Measurements from ENCODE around the gene KHK. TPM values are rescaled to one million over a fixed set of nuclear protein-coding genes. Genes with fewer than 3 reads are reported as not detected.

KHK gene
- total and polyA plus RNA-seq, 2 of the 8 experiments (the other 6 are each of a cell fraction or from before 2014, with no cell fraction given), result 11.0 to 17.7 TPM

GRCh38 chr2:27097341-27097740, 10.8 kb downstream of the KHK start:
- Histone ChIP-seq H4K20me1 (replicated peaks in 1 of 2; ENCODE audit: control insufficient read depth in 1 of 2, insufficient read depth in 2 of 2, low read length in 2 of 2) (peaks cover 0 to 3% of the 10 kb centered on the region in 2 experiments), H2BK120ac (replicated peaks; ENCODE audit: low read depth, low read length) (no peak overlapping the region), H3K79me2 (ENCODE audit: control insufficient read depth in 1 of 2, insufficient read depth in 2 of 2, low read length in 2 of 2) (no peaks in the 10 kb centered on the region), H3K27ac (ENCODE audit: low read depth, low read length) (no peak overlapping the region), H3K18ac (ENCODE audit: extremely low read depth, low read length) (no peak overlapping the region), H2BK20ac (ENCODE audit: low read length) (no peak overlapping the region), H2BK15ac (ENCODE audit: low read length) (no peak overlapping the region), H3K4me3 (ENCODE audit: extremely low read depth in 1 of 4, insufficient read depth in 2 of 4, low read depth in 3 of 4, low read length in 4 of 4) (no peak overlapping the region), H3K4ac (replicated peaks; ENCODE audit: insufficient read length, low read depth, low read length) (no peak overlapping the region), H3K9me3 (ENCODE audit: insufficient read depth in 2 of 2, low read depth in 1 of 2, low read length in 1 of 2) (no peaks in the 10 kb centered on the region), H2AFZ (ENCODE audit: low read length) (no peak overlapping the region), H3K4me1 (replicated peaks in 1 of 4; ENCODE audit: control insufficient read depth in 3 of 4, insufficient read depth in 4 of 4, low read length in 3 of 4) (peaks cover 0 to 2% (median under 1%) of the 10 kb centered on the region in 4 experiments; a peak in 2 of 7 replicates), H3K9ac (replicated peaks in 1 of 4; ENCODE audit: extremely low read depth in 1 of 4, low read depth in 3 of 4, low read length in 3 of 4) (no peak overlapping the region), H3K14ac (ENCODE audit: insufficient read length) (no peak overlapping the region), H2AK5ac (ENCODE audit: low read depth, low read length) (no peak overlapping the region), H4K5ac (ENCODE audit: insufficient read length, low read depth, low read length) (no peak overlapping the region), H2BK5ac (ENCODE audit: low read depth, low read length) (no peak overlapping the region), H3K79me1 (ENCODE audit: low read depth, low read length) (no peaks in the 10 kb centered on the region; the same call in 1 of the 2 replicates), H3K23ac (ENCODE audit: insufficient read length) (no peak overlapping the region), H3K23me2 (ENCODE audit: low read depth, low read length) (no peaks in the 10 kb centered on the region), H3K27me3 (replicated peaks in 1 of 4; ENCODE audit: control insufficient read depth in 3 of 4, extremely low read depth in 1 of 4, insufficient read depth in 3 of 4, low read length in 3 of 4) (no peaks in the 10 kb centered on the region), H3K56ac (replicated peaks; ENCODE audit: insufficient read length, low read depth, low read length) (no peak overlapping the region), H2BK12ac (ENCODE audit: low read depth, low read length) (no peak overlapping the region), H4K8ac (ENCODE audit: extremely low read depth, insufficient read depth, low read length) (no peak overlapping the region), H4K91ac (replicated peaks; ENCODE audit: insufficient read length, low read length) (no peak overlapping the region), H3K4me2 (ENCODE audit: insufficient read depth in 1 of 2, low read depth in 2 of 2, low read length in 2 of 2) (no peak overlapping the region), H3K36me3 (ENCODE audit: control insufficient read depth in 2 of 4, insufficient read depth in 4 of 4, low read length in 3 of 4) (no peaks in the 10 kb centered on the region)
- 87% methylated on average over 14 of the region's 14 CpGs; no CpG with 5 or more reads in 1 of the 2 experiments for WGBS, 2 experiments (ENCODE audit: extremely low coverage in 1 of 2, insufficient coverage in 1 of 2, insufficient read length in 1 of 2, insufficient replicate concordance in 2 of 2, low coverage in 1 of 2, low lambda C conversion rate in 2 of 2, missing lambda C conversion rate in 1 of 2)
- DNase-seq (ENCODE audit: low read depth in 1 of 2, low spot score in 2 of 2) (no peak), FAIRE-seq (no peak)
- ChIA-PET POLR2A (ENCODE audit: partially characterized antibody) (interaction anchor here (0.8 to 3.4 kb wide), 8 partner anchors 10 to 137 kb away, joined by 3 to 10 read pairs (median 4); partner anchors contain the start of genes ABHD1, KHK and PREB), CTCF (ENCODE audit: partially characterized antibody) (interaction anchor here (0.6 to 12.7 kb wide), 23 partner anchors 8 to 206 kb away, joined by 3 to 120 read pairs (median 5); partner anchors contain the start of genes KHK, PREB, SLC30A3 and TMEM214)
- no peak for TF ChIP-seq E2F6 (IDR thresholded peaks at IDR 0.05)
- TF ChIP-seq SRF (IDR thresholded peaks at IDR 0.05; ENCODE audit: low read depth, low read length), result no peak
- no peak for TF ChIP-seq KDM5A (IDR thresholded peaks at IDR 0.05; ENCODE audit: low read length)
- no peak for TF ChIP-seq RBBP5 (IDR thresholded peaks at IDR 0.05; ENCODE audit: borderline replicate concordance, low read depth, low read length)
- no peak for TF ChIP-seq RXRA (IDR thresholded peaks at IDR 0.05; ENCODE audit: insufficient read depth, low read depth, low read length)
- TF ChIP-seq CREB1 (IDR thresholded peaks at IDR 0.05), result no peak
- no peak for TF ChIP-seq SIN3A (conservative IDR thresholded peaks at IDR 0.05 in 1 of 2, IDR thresholded peaks at IDR 0.05 in 1 of 2; ENCODE audit: low read depth in 1 of 2, low read length in 2 of 2)
- no peak for TF ChIP-seq FOSL1 (IDR thresholded peaks at IDR 0.05; ENCODE audit: insufficient read depth, low read depth, low read length)
- no peak for TF ChIP-seq RAD21 (IDR thresholded peaks at IDR 0.05 in 1 of 2, conservative IDR thresholded peaks at IDR 0.05 in 1 of 2; ENCODE audit: low read depth in 2 of 2, low read length in 2 of 2)
- TF ChIP-seq TBP (IDR thresholded peaks at IDR 0.05; ENCODE audit: low read depth, low read length), result no peak
- no peak for TF ChIP-seq SP2 (IDR thresholded peaks at IDR 0.05; ENCODE audit: low read length)
- no peak for TF ChIP-seq CTBP2 (IDR thresholded peaks at IDR 0.05; ENCODE audit: borderline replicate concordance, insufficient read depth, insufficient read length, low read length)
- TF ChIP-seq EGR1 (IDR thresholded peaks at IDR 0.05; ENCODE audit: borderline replicate concordance, low read depth, low read length), result no peak
